Endothelial cell of umbilical vein (primary cell): Measurements from ENCODE around the gene GRM4. TPM values are rescaled to one million over a fixed set of nuclear protein-coding genes. Genes with fewer than 3 reads are reported as not detected.

Experiments used
- BruUV-seq: library from RNA; stranded (reverse); fragments of 400-500 nt; replicated peaks from 2 replicates; lab custom pipeline; 2021; lab: Mats Ljungman, UMichigan
- CTCF ChIA-PET: fragments of 300-600, 350-600 bp; sonication (Branson Sonifier 250); formaldehyde crosslinking; loops from one replicate; lab custom pipeline; 2021; ENCODE audit warnings: antibody characterized with exemption, inconsistent platforms; lab: Charles Lee
- POLR2A ChIA-PET: fragments of 300-600, 350-600 bp; sonication (Branson Sonifier 250); formaldehyde crosslinking; loops from one replicate; lab custom pipeline; 2021; ENCODE audit warnings: antibody characterized with exemption, inconsistent platforms; lab: Charles Lee
- DNase-seq: peaks from one replicate; pipeline ENCODE4 v3.0.0-alpha.2; 2011; ENCODE audit warnings: low read depth, low spot score
- FAIRE-seq: peaks from 2 replicates; lab custom pipeline; 2011; peaks lifted over from hg19 to GRCh38; lab: Jason Lieb, UNC
- H2AFZ ChIP-seq: 2 replicates; pipeline ENCODE4 v1.6.0; 2012; ENCODE audit warnings: low read depth, low read length, control low read depth, inconsistent platforms
- H3K27ac ChIP-seq: 2 replicates; pipeline ENCODE4 v1.5.1; 2011; ENCODE audit warnings: low read depth, mild to moderate bottlenecking, control low read depth, low read length, moderate library complexity; ENCODE audit not compliant: insufficient read depth
- H3K27me3 ChIP-seq, 2 experiments: 2 replicates each; pipeline versions ENCODE4 v1.6.0 to v1.6.1; 2011; ENCODE audit warnings: low read length in 2 of 2, mixed read lengths in 1 of 2; ENCODE audit not compliant: control insufficient read depth in 2 of 2, insufficient read depth in 2 of 2
- H3K36me3 ChIP-seq, 2 experiments: 2 replicates in 1 of 2; 3 replicates in 1 of 2; pipeline ENCODE4 v1.5.1; 2011; ENCODE audit warnings: low read length in 2 of 2, mild to moderate bottlenecking in 1 of 2, moderate library complexity in 1 of 2; ENCODE audit not compliant: control insufficient read depth in 2 of 2, insufficient read depth in 2 of 2; ENCODE audit errors: extremely low read depth in 1 of 2
- H3K4me1 ChIP-seq: 3 replicates; pipeline ENCODE4 v1.5.1; 2011; ENCODE audit warnings: mild to moderate bottlenecking, low read length; ENCODE audit not compliant: control insufficient read depth, insufficient read depth; ENCODE audit errors: extremely low read depth
- H3K4me2 ChIP-seq: 2 replicates; pipeline ENCODE4 v1.6.1; 2011; ENCODE audit warnings: low read length, control low read depth, mixed read lengths; ENCODE audit not compliant: insufficient read depth
- H3K4me3 ChIP-seq, 3 experiments: fragments of 200-600 bp in 1 of 3; sonication (generic), shearing (Covaris generic) in 1 of 3; replicated peaks in 1 of 3; 2 replicates each; pipeline ENCODE4 v1.5.1; 2011 to 2016; ENCODE audit warnings: control low read depth in 3 of 3, low read length in 3 of 3, mild to moderate bottlenecking in 2 of 3, inconsistent platforms in 1 of 3, low read depth in 1 of 3, moderate library complexity in 1 of 3; ENCODE audit not compliant: insufficient read depth in 1 of 3
- H3K79me2 ChIP-seq: 2 replicates; pipeline ENCODE4 v1.6.0; 2012; ENCODE audit warnings: low read length, inconsistent platforms; ENCODE audit not compliant: control insufficient read depth, insufficient read depth
- H3K9ac ChIP-seq: replicated peaks from 2 replicates; pipeline ENCODE3; 2011; ENCODE audit warnings: low read length, control low read depth; ENCODE audit not compliant: insufficient read depth; ENCODE audit errors: extremely low read depth
- H3K9me1 ChIP-seq: replicated peaks from 3 replicates; pipeline ENCODE4 v1.6.0; 2011; ENCODE audit warnings: mild to moderate bottlenecking, low read length; ENCODE audit not compliant: control insufficient read depth, insufficient read depth; ENCODE audit errors: extremely low read depth
- H3K9me3 ChIP-seq: replicated peaks from 2 replicates; pipeline ENCODE4 v1.5.1; 2012; ENCODE audit warnings: low read length, inconsistent platforms; ENCODE audit not compliant: control insufficient read depth, insufficient read depth
- H4K20me1 ChIP-seq: replicated peaks from 2 replicates; pipeline ENCODE3; 2011; ENCODE audit warnings: mild to moderate bottlenecking, low read length; ENCODE audit not compliant: control insufficient read depth, insufficient read depth; ENCODE audit errors: extremely low read depth
- CTCF ChIP-seq, 2 donors: IDR thresholded peaks; 1 replicate in 1 of 2; 2 replicates in 1 of 2; pipeline ENCODE4 v1.5.1; 2011; ENCODE audit warnings: low read length in 2 of 2, mild to moderate bottlenecking in 2 of 2, moderate library complexity in 2 of 2, control low read depth in 1 of 2, inconsistent platforms in 1 of 2, low read depth in 1 of 2; ENCODE audit not compliant: insufficient read depth in 1 of 2; ENCODE audit errors: extremely low read depth in 1 of 2
- EZH2 ChIP-seq: IDR thresholded peaks from 2 replicates; pipeline ENCODE4 v1.6.1; 2012; ENCODE audit warnings: borderline replicate concordance, low read depth, mild to moderate bottlenecking, moderate library complexity, low read length, inconsistent platforms; ENCODE audit not compliant: severe bottlenecking
- FOS ChIP-seq: IDR thresholded peaks from 2 replicates; pipeline ENCODE4 v1.6.1; 2011; ENCODE audit warnings: mild to moderate bottlenecking, low read length, moderate library complexity, borderline replicate concordance; ENCODE audit not compliant: insufficient read depth
- GATA2 ChIP-seq: IDR thresholded peaks from 2 replicates; pipeline ENCODE4 v1.7.0; 2011; ENCODE audit warnings: low read depth, mild to moderate bottlenecking, moderate library complexity, mixed read lengths, low read length; ENCODE audit not compliant: insufficient read length, insufficient read depth
- JUN ChIP-seq: IDR thresholded peaks from 2 replicates; pipeline ENCODE4 v1.6.1; 2011; ENCODE audit warnings: borderline replicate concordance, low read depth; ENCODE audit not compliant: insufficient read length, insufficient read depth
- MYC ChIP-seq: IDR thresholded peaks from one replicate; pipeline ENCODE4 v1.6.1; 2011; ENCODE audit warnings: mild to moderate bottlenecking, low read depth, low read length
- POLR2A ChIP-seq: IDR thresholded peaks from 2 replicates; pipeline ENCODE4 v1.6.1; 2012; ENCODE audit warnings: low read depth, mild to moderate bottlenecking, control low read depth, low read length
- POLR2AphosphoS5 ChIP-seq: IDR thresholded peaks from 2 replicates; pipeline ENCODE4 v1.6.1; 2012; ENCODE audit warnings: low read depth, mild to moderate bottlenecking, control low read depth, low read length, moderate library complexity; ENCODE audit not compliant: insufficient read depth
- dilution Hi-C: fragments of 300-500 bp; cut with MboI; formaldehyde crosslinking; loops from one replicate; pipeline ENCODE4 v1.15.0; 2019; ENCODE audit warnings: low sequenced_read_pairs; ENCODE audit not compliant: extremely low pct_ligation_motif_present
- intact Hi-C: fragments of 100-400 bp; cut with micrococcal nuclease; formaldehyde crosslinking; loops from one replicate; pipeline ENCODE4 v1.10.0; 2022
- polyA plus RNA-seq, 4 experiments: library from polyadenylated mRNA; depleted of rRNA in 3 of 4; stranded (reverse) in 3 of 4; unstranded in 1 of 4; fragments of >200 nt; gene quantifications; 2 replicates each; pipeline versions ENCODE4 v1.2.1 to v1.2.3, GENCODE V29; 2011 to 2012; ENCODE audit warnings: missing spikeins in 1 of 4
- total RNA-seq: library from RNA; stranded (reverse); gene quantifications from 2 replicates; pipeline ENCODE4 v1.2.3, GENCODE V29; 2021
- TF ChIP-seq, protein P1 (sequence below): IDR thresholded peaks from 2 replicates; pipeline ENCODE4 v1.6.1; 2011; ENCODE audit not compliant: insufficient read depth, insufficient read length

Gene GRM4
- total and polyA plus RNA-seq, 2 donors (not counting 3 experiments of a cell fraction or from before 2014, with no cell fraction given): 0.03 TPM; not detected in 1

DNA sequence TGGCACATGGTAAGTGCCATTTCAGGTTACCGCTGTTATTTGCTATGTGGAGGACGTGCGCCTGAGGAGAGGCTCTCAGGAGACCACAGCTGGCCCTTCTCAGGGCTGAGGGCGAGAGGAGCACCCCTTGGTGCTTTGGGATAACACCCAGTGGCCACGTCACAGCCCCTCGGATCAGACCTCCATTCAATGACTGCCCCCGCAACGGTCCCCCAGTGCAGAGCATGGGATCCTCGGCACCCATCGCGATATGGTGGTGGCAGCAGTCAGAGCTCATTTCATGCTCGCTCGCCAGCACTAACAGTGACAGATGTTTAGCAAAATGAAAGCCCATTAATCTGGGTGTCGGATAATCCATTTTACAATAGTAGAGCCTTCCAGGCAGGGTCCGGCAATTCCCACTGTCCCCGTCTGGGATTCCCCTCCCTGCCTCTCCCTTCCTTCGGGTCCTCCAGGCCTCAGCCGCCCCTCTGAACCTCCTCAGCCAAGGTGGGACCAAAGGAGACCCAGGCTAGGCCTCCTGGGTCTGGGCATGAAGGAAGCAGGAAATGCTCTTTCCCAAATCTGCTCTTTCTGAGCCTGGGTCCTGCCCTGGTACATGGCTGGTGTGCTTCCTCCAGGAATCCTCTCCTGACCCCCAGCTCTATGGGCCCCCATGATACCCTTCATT lies 117.1 kb downstream of the GRM4 start:
- Histone ChIP-seq H4K20me1 (no peaks in the 10 kb centered on the region), H3K79me2 (no peaks in the 10 kb centered on the region), H3K9me1 (no peaks in the 10 kb centered on the region), H3K4me1 (no peaks in the 10 kb centered on the region), H3K9ac (no peak overlapping the region), H3K27me3 (no peaks in the 10 kb centered on the region), H3K4me3 (no peak overlapping the region), H3K4me2 (no peak overlapping the region), H3K9me3 (no peaks in the 10 kb centered on the region), H3K36me3 (no peaks in the 10 kb centered on the region), H2AFZ (no peak overlapping the region), H3K27ac (no peak overlapping the region)
- ChIA-PET POLR2A (no interaction called here), CTCF (interaction anchor here (1.0 to 6.9 kb wide), 13 partner anchors 9 to 439 kb away, joined by 3 to 286 read pairs (median 9); partner anchors contain the start of genes IP6K3, LEMD2 and UQCC2)
- BruUV-seq: no TSS peak
- no peak for TF ChIP-seq GATA2
- FAIRE-seq (no peak), DNase-seq (no peak)
- intact Hi-C loops (no loop called here), dilution Hi-C loops (no loop called here)

- Histone ChIP-seq H4K20me1 (no peaks in the 10 kb centered on the region), H3K4me2 (no peak overlapping the region), H3K79me2 (no peaks in the 10 kb centered on the region), H3K4me1 (no peaks in the 10 kb centered on the region), H3K9me3 (no peaks in the 10 kb centered on the region), H2AFZ (no peak overlapping the region), H3K4me3 (no peak overlapping the region), H3K9me1 (no peaks in the 10 kb centered on the region), H3K27me3 (no peaks in the 10 kb centered on the region), H3K9ac (no peak overlapping the region), H3K27ac (no peak overlapping the region), H3K36me3 (no peaks in the 10 kb centered on the region)
- no peak for FAIRE-seq
- no peak for TF ChIP-seq POLR2AphosphoS5
- no peak for TF ChIP-seq EZH2
- TF ChIP-seq CTCF (IDR thresholded peaks at IDR 0.05; ENCODE audit: extremely low read depth in 1 of 2, insufficient read depth in 1 of 2, low read depth in 1 of 2, low read length in 2 of 2): no peak
- no peak for TF ChIP-seq JUN
- TF ChIP-seq MYC: no peak
- no peak for TF ChIP-seq FOS
- TF ChIP-seq, protein P1, sequence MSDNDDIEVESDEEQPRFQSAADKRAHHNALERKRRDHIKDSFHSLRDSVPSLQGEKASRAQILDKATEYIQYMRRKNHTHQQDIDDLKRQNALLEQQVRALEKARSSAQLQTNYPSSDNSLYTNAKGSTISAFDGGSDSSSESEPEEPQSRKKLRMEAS: no peak
- TF ChIP-seq POLR2A: no peak
- no peak for TF ChIP-seq GATA2
- ChIA-PET CTCF (interaction anchor here (0.6 to 6.9 kb wide), 37 partner anchors 8 to 445 kb away, joined by 3 to 286 read pairs (median 4); partner anchors contain the start of genes IP6K3, LEMD2 and UQCC2), POLR2A (interaction anchor here (1.7 kb wide), 1 partner anchor 261 kb away, joined by 4 read pairs; no protein-coding TSS in a partner anchor)
- dilution Hi-C loops: no loop called here
- no peak for DNase-seq
- BruUV-seq: no TSS peak
- intact Hi-C loops: loop anchor here (1.0 kb wide), 3 partner anchors 260 to 317 kb away; partner anchors contain the start of gene UQCC2
These were observed 117.9 kb downstream of the GRM4 start for GRCh38 chr6:34027939-34028441.
